Muscle of leg (tissue), 11 donors: Measurements from ENCODE around the gene ITGA6. TPM values are rescaled to one million over a fixed set of nuclear protein-coding genes. Genes with fewer than 3 reads are reported as not detected.

Experiments
- DNase-seq: peaks from one replicate; pipeline ENCODE4 v3.0.0; 2013
- H3K27ac ChIP-seq: one replicate; pipeline ENCODE4 v1.5.1; 2013; ENCODE audit warnings: mild to moderate bottlenecking, low read length, control low read depth
- H3K27me3 ChIP-seq: one replicate; pipeline ENCODE4 v1.6.1; 2013; ENCODE audit warnings: low read length; ENCODE audit not compliant: control insufficient read depth, insufficient read depth
- H3K36me3 ChIP-seq: one replicate; pipeline ENCODE4 v1.6.1; 2013; ENCODE audit warnings: low read length; ENCODE audit not compliant: control insufficient read depth, insufficient read depth
- H3K4me1 ChIP-seq: one replicate; pipeline ENCODE4 v1.6.1; 2013; ENCODE audit warnings: low read length; ENCODE audit not compliant: control insufficient read depth, insufficient read depth
- H3K4me3 ChIP-seq: one replicate; pipeline ENCODE4 v1.5.1; 2013; ENCODE audit warnings: low read length, control low read depth
- H3K9me3 ChIP-seq: replicated peaks from 2 replicates; pipeline ENCODE4 v1.6.1; 2013; ENCODE audit warnings: low read depth, low read length; ENCODE audit not compliant: control insufficient read depth
- WGBS: methylation state at CpG from one replicate; pipeline ENCODE4 v1.1.5; 2013; ENCODE audit warnings: missing lambda C conversion rate; ENCODE audit not compliant: insufficient coverage; 5-methylcytosine and 5-hydroxymethylcytosine counted together
- polyA plus RNA-seq, 8 donors: library from polyadenylated mRNA; unstranded; fragments of 120-200 nt; gene quantifications; one replicate each; pipeline versions ENCODE4 v1.2.1 to v1.2.3, GENCODE V29; 2013; ENCODE audit warnings: inconsistent platforms in 1 of 8, low replicate concordance in 1 of 8; ENCODE audit not compliant: insufficient read length in 8 of 8, insufficient read depth in 1 of 8
- total RNA-seq: library from RNA; stranded (reverse); fragments of 120-200 nt; gene quantifications from one replicate; pipeline ENCODE4 v1.2.4, GENCODE V29; 2013

The ITGA6 gene
- total and polyA plus RNA-seq, 9 donors = 61.6 to 99.0 (median 77.3) TPM

GRCh38 chr2:172397148-172397834 lies 30.1 kb upstream of the ITGA6 start:
- WGBS = 61% methylated on average over 2 of the region's 6 CpGs
- H3K36me3 ChIP-seq = no peaks in the 10 kb centered on the region
- peak overlapping the region; percentile 76 for H3K27ac ChIP-seq
- DNase-seq = peak; percentile 91
- peaks cover 36% of the 10 kb centered on the region for H3K4me1 ChIP-seq
- no peaks in the 10 kb centered on the region for H3K9me3 ChIP-seq
- H3K4me3 ChIP-seq = no peak overlapping the region
- no peaks in the 10 kb centered on the region for H3K27me3 ChIP-seq

GRCh38 chr2:172398440-172398839 lies 28.9 kb upstream of the ITGA6 start:
- no peaks in the 10 kb centered on the region for H3K27me3 ChIP-seq
- peaks cover 36% of the 10 kb centered on the region for H3K4me1 ChIP-seq
- peak; percentile 42 for DNase-seq
- no peaks in the 10 kb centered on the region for H3K36me3 ChIP-seq
- H3K4me3 ChIP-seq = no peak overlapping the region
- no CpG with 5 or more reads among the region's 2 CpGs for WGBS
- no peaks in the 10 kb centered on the region for H3K9me3 ChIP-seq
- H3K27ac ChIP-seq = peak overlapping the region; percentile 45

- Histone ChIP-seq H3K27me3 (no peaks in the 10 kb centered on the region), H3K9me3 (no peaks in the 10 kb centered on the region), H3K4me3 (no peak overlapping the region), H3K27ac (no peak overlapping the region), H3K4me1 (peaks cover 29% of the 10 kb centered on the region), H3K36me3 (no peaks in the 10 kb centered on the region)
- DNase-seq = no peak
- WGBS = 100% methylated on average over 4 of the region's 5 CpGs
These were observed 27.6 kb upstream of the ITGA6 start for GRCh38 chr2:172399765-172400164.

- peak overlapping the region; percentile 32 for H3K27ac ChIP-seq
- no CpG with 5 or more reads among the region's 1 CpG for WGBS
- no peak for DNase-seq
- no peaks in the 10 kb centered on the region for H3K9me3 ChIP-seq
- peaks cover 11% of the 10 kb centered on the region for H3K4me1 ChIP-seq
- H3K27me3 ChIP-seq = no peaks in the 10 kb centered on the region
- H3K36me3 ChIP-seq = no peaks in the 10 kb centered on the region
- no peak overlapping the region for H3K4me3 ChIP-seq
These were observed 25.2 kb upstream of the ITGA6 start for GRCh38 chr2:172402198-172402597.

GRCh38 chr2:172403402-172403801 lies 24.0 kb upstream of the ITGA6 start:
- H3K4me1 ChIP-seq = peaks cover 4% of the 10 kb centered on the region
- DNase-seq = no peak
- WGBS = 69% methylated on average over 2 of the region's 4 CpGs
- H3K4me3 ChIP-seq = no peak overlapping the region
- no peaks in the 10 kb centered on the region for H3K27me3 ChIP-seq
- peak overlapping the region; percentile 59 for H3K27ac ChIP-seq
- no peaks in the 10 kb centered on the region for H3K9me3 ChIP-seq
- no peaks in the 10 kb centered on the region for H3K36me3 ChIP-seq

- Histone ChIP-seq H3K27ac (peak overlapping the region; percentile 59), H3K4me3 (no peak overlapping the region), H3K27me3 (no peaks in the 10 kb centered on the region), H3K36me3 (no peaks in the 10 kb centered on the region), H3K9me3 (no peaks in the 10 kb centered on the region), H3K4me1 (peaks cover 3% of the 10 kb centered on the region)
- WGBS = 100% methylated on average over 1 of the region's 5 CpGs
- peak; percentile 38 for DNase-seq
These were observed 23.4 kb upstream of the ITGA6 start for GRCh38 chr2:172403881-172404468.

GRCh38 chr2:172404824-172405223 lies 22.6 kb upstream of the ITGA6 start:
- Histone ChIP-seq H3K36me3 (no peaks in the 10 kb centered on the region), H3K9me3 (no peaks in the 10 kb centered on the region), H3K27me3 (no peaks in the 10 kb centered on the region), H3K4me1 (peaks cover 3% of the 10 kb centered on the region), H3K4me3 (no peak overlapping the region), H3K27ac (peak overlapping the region; percentile 16)
- DNase-seq = peak; percentile 59
- no CpG with 5 or more reads among the region's 1 CpG for WGBS

GRCh38 chr2:172405673-172406072 lies 21.7 kb upstream of the ITGA6 start:
- Histone ChIP-seq H3K4me3 (no peak overlapping the region), H3K36me3 (no peaks in the 10 kb centered on the region), H3K9me3 (no peaks in the 10 kb centered on the region), H3K4me1 (peaks cover 3% of the 10 kb centered on the region), H3K27me3 (no peaks in the 10 kb centered on the region), H3K27ac (no peak overlapping the region)
- WGBS = no CpG with 5 or more reads among the region's 4 CpGs
- no peak for DNase-seq

- no peaks in the 10 kb centered on the region for H3K36me3 ChIP-seq
- H3K4me1 ChIP-seq = peaks cover 3% of the 10 kb centered on the region
- peak; percentile 25 for DNase-seq
- no peaks in the 10 kb centered on the region for H3K27me3 ChIP-seq
- no peaks in the 10 kb centered on the region for H3K9me3 ChIP-seq
- WGBS = 50% methylated on average over 1 of the region's 4 CpGs
- no peak overlapping the region for H3K27ac ChIP-seq
- H3K4me3 ChIP-seq = no peak overlapping the region
These were observed 19.1 kb upstream of the ITGA6 start for GRCh38 chr2:172408143-172408766.

GRCh38 chr2:172409042-172409441 lies 18.3 kb upstream of the ITGA6 start:
- Histone ChIP-seq H3K4me3 (no peak overlapping the region), H3K9me3 (no peaks in the 10 kb centered on the region), H3K27ac (peak overlapping the region; percentile 7), H3K4me1 (peaks cover 3% of the 10 kb centered on the region), H3K27me3 (no peaks in the 10 kb centered on the region), H3K36me3 (no peaks in the 10 kb centered on the region)
- WGBS = no CpG with 5 or more reads among the region's 1 CpG
- no peak for DNase-seq
